Measurements from ENCODE around the gene SOX18.
A peak's percentile ranks its signal among the peaks of the same experiment; 100 is the strongest.

SOX18 gene

DNA sequence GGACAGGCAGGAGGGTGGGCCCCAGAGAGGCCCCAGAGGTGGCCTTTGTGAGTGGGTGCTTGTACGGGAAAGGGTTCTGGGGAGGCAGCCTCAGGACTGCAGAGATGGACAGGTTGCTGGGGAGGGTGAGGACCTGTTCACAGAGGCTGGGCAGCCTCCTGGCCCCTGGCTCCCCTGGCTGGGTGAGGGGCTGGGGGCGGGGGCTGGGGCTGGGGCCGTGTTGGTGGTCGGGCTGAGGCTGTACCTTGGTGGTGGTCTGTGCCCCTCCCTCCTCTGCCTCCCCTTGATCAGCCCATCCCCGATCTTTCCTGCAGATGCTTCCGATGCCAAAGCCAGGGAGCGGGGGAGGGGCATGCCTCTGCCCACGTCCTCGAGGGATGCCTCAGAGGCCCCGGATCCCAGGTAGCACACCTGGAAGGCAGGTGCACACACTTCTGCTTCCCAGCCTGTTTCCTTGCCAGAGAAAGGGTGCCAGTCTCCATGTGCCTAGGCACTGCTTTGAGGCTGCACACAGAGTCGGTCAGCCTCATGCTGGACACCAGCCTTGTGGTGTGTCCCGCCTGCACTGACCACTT, 18.4 kb upstream of the SOX18 start:
- DNase-seq = no peak
- TF ChIP-seq, protein P1, sequence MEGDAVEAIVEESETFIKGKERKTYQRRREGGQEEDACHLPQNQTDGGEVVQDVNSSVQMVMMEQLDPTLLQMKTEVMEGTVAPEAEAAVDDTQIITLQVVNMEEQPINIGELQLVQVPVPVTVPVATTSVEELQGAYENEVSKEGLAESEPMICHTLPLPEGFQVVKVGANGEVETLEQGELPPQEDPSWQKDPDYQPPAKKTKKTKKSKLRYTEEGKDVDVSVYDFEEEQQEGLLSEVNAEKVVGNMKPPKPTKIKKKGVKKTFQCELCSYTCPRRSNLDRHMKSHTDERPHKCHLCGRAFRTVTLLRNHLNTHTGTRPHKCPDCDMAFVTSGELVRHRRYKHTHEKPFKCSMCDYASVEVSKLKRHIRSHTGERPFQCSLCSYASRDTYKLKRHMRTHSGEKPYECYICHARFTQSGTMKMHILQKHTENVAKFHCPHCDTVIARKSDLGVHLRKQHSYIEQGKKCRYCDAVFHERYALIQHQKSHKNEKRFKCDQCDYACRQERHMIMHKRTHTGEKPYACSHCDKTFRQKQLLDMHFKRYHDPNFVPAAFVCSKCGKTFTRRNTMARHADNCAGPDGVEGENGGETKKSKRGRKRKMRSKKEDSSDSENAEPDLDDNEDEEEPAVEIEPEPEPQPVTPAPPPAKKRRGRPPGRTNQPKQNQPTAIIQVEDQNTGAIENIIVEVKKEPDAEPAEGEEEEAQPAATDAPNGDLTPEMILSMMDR (IDR thresholded peaks at IDR 0.05) = no peak
- intact Hi-C loops (cut with DNase I; ENCODE audit: low total_unique reads) = no loop called here
- no peaks in the 10 kb centered on the region for H3K27me3 ChIP-seq
- H3K4me3 ChIP-seq = no peak overlapping the region
- H3K4me1 ChIP-seq = peaks cover 0 to 24% (median 18%) of the 10 kb centered on the region in 4 donors
- H3K27ac ChIP-seq = no peak overlapping the region
- H3K9me3 ChIP-seq = no peaks in the 10 kb centered on the region
- peaks cover 0 to 40% (median 8%) of the 10 kb centered on the region in 3 donors for H3K36me3 ChIP-seq

DNA sequence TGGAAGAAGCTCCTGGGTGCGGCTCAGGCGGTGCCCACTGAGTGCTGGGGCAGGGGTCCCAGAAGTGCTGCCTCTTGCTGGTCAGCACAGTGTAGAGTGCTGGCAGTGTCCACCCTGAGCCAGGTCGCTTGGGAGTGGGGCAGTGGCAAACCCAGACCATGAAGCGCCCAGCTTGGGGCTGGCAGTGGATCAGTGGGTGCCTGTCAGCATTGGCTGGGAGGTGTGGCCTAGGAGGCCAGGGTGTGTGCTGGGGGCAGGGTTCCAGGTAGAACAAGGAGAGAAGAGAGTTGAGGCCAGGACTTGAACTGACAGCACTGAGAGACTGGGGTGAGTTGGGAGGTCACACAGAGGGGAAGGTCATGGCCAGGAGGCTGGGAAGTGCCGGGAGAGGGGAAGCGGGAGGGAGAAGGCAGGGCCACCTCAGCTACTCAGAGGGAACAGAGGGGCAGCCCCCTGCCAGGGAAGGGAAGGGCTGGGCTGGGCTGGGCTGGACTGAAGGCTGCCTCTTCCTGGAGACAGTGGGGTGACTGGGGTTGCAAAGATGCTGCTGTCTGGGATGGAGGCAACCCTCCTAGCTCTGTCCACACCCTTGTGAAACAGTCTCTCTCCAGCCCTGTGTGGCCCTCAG, 17.7 kb upstream of the SOX18 start:
- H3K27me3 ChIP-seq = no peaks in the 10 kb centered on the region
- H3K9me3 ChIP-seq = no peaks in the 10 kb centered on the region
- intact Hi-C loops (cut with DNase I; ENCODE audit: low total_unique reads) = no loop called here
- H3K27ac ChIP-seq = no peak overlapping the region
- TF ChIP-seq, protein P1 (IDR thresholded peaks at IDR 0.05) = no peak
- peaks cover 0 to 30% (median 23%) of the 10 kb centered on the region in 4 donors for H3K4me1 ChIP-seq
- DNase-seq = no peak
- no peak overlapping the region for H3K4me3 ChIP-seq
- peaks cover 0 to 33% (median 8%) of the 10 kb centered on the region in 3 donors for H3K36me3 ChIP-seq

DNA sequence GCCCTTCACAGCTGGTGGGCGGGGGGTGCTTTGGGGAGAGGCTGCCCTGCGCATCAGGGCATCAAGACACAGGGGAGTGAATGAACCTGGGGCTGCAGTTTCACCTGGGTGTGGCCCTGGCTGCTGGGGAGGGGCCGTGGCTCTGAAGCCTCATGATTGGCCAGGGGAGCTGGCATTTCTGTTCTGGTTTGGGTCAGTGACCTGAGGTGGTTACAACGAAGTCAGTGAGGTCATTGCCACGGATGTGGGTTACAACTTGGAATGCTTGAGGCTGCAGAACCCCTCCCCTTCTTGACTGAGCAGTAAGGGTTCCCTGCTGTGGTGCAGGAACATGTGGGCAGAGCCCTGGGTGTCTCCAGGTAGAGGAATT, 16.5 kb upstream of the SOX18 start:
- H3K4me3 ChIP-seq = no peak overlapping the region
- H3K9me3 ChIP-seq = no peaks in the 10 kb centered on the region
- no peaks in the 10 kb centered on the region for H3K27me3 ChIP-seq
- H3K4me1 ChIP-seq = peaks cover 0 to 32% (median 23%) of the 10 kb centered on the region in 4 donors
- intact Hi-C loops (cut with DNase I; ENCODE audit: low total_unique reads) = no loop called here
- DNase-seq = no peak
- TF ChIP-seq, protein P1 (IDR thresholded peaks at IDR 0.05) = no peak
- peaks cover 0 to 23% (median 8%) of the 10 kb centered on the region in 3 donors for H3K36me3 ChIP-seq
- H3K27ac ChIP-seq = no peak overlapping the region

DNA sequence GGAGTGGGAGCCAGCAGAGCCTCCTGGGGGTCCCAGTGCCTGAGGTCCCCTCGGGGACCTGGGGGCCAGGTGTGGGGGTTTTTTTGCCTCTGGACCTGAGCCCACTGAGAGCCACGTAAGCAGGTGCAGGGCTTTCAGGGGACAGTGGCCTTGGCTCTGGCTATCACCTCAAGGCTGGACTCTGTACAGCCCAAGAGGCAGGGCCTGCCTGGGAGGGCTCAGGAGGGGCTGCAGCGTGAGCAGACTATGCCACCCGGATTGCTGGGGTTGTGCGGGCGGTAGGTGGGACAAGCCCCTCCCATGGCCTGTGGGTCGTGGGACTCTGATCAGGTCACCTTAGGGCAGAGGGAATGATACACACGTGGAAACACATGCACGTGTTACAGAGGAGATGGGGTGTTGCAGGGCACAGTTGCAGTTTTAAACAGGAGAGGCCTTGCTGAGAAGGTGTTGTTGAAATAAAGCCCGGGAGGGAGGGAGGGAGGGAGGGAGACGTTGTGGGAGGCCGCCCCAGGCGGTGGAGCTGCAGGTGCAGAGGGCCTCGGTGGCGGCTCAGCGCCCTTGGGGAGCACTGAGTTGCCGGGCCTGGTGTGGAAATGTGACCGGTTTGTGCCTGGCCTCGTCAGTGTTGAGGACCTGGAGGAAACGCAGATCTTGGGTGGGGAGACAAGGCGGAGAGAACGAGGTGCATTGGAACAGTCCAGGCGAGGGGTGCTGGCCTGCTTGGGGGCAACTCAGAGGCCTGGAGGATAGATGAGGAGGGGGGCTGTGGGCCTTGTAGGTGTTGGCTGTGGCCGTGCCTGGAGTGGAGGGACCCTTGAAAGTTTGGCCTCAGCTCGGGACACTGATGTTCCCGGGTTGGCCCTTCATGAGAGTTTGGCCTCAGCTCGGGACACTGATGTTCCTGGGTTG, 15.9 kb upstream of the SOX18 start:
- H3K36me3 ChIP-seq = peaks cover 0 to 17% (median 4%) of the 10 kb centered on the region in 3 donors
- H3K27me3 ChIP-seq = no peaks in the 10 kb centered on the region
- H3K4me3 ChIP-seq = no peak overlapping the region
- H3K9me3 ChIP-seq = no peaks in the 10 kb centered on the region
- intact Hi-C loops (cut with DNase I; ENCODE audit: low total_unique reads) = no loop called here
- H3K4me1 ChIP-seq = peaks cover 0 to 32% (median 23%) of the 10 kb centered on the region in 4 donors
- no peak overlapping the region for H3K27ac ChIP-seq
- no peak for DNase-seq
- TF ChIP-seq, protein P1 (IDR thresholded peaks at IDR 0.05) = no peak

DNA sequence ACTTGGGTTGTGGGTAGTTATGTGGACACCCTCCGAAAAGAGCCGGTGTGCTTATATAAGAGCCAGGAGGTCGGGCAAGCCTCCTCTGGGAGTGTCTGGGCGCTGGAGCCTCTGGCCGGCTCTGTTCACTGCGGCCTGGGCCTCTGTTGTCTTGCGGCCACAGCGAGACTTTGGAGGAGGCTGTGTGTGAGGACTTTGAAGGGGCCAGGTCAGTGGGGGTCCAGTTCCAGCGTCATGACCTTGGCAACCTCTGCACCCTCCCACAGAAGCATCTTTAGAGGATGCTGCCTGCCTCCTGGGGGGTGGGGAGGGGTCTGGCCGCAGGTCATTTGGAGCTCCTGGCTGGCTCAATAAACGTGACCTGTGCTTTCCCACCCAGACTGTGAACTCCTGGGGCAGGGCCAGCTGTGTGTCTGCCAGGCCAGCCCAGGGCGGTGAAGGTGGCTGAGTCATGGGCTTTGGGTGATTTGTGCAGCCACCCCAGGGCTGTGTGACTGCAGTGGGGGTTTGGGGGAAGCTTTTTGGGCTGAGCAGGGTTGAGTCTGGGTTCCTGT, 14.8 kb upstream of the SOX18 start:
- H3K4me3 ChIP-seq = peak overlapping the region; percentile 87 to 90

More for the DNA sequence above, 14.8 kb upstream of the SOX18 start:
- peak in 1 of 2 donors; percentile 80 for DNase-seq
- Histone ChIP-seq H3K27me3 (no peaks in the 10 kb centered on the region), H3K27ac (peak overlapping the region; percentile 87 to 89), H3K4me1 (peaks cover 0 to 32% (median 23%) of the 10 kb centered on the region in 4 donors), H3K36me3 (peaks cover 0 to 7% (median 0%) of the 10 kb centered on the region in 3 donors), H3K9me3 (no peaks in the 10 kb centered on the region)
- intact Hi-C loops (cut with DNase I; ENCODE audit: low total_unique reads) = no loop called here
- TF ChIP-seq, protein P1 (IDR thresholded peaks at IDR 0.05) = no peak
